ENCODE data around the gene GPRIN1.
"Not testable (repeated sequence)": the region's sequence is repeated elsewhere in the genome, so short reads cannot be mapped to it uniquely, and the experiment has no call there.

Gene GPRIN1

DNA sequence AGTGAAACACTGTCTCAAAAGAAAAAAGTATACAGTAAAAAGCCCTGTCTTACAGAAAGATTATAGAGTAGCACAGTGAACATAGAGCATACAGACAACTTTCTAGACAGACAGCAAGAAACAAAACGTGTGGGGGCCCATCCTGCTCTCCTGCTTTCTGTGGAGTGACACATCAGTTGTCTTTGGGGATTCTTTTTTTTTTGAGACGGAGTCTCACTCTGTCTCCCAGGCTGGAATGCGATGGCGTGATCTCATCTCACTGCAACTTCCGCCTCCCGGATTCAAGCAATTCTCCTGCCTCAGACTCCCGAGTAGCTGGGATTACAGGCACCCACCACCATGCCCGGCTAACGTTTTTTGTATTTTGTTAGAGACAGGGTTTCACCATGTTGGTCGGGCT lies 46.0 kb downstream of the GPRIN1 start:
- no peak for DNase-seq

DNA sequence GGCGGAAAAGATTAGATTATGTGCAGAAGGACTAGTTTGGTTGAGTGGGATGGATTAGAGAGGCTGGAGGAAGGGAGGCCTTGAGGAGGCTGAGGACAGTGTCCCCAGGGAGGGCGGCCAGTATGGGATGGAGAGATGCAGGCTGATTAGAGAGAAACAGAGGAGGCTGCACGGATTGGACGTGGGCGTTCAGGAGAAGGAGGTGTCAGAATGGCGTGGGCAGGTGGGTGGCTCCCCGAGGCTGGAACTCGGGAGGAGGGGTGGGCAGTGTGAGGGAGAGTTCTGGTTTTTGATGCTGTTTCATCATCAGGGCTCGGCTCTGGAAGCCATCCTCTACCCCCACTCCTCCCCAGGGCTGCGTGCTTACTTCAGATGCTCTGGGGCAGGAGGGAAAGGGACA lies 47.8 kb downstream of the GPRIN1 start:
- DNase-seq = no peak

DNA sequence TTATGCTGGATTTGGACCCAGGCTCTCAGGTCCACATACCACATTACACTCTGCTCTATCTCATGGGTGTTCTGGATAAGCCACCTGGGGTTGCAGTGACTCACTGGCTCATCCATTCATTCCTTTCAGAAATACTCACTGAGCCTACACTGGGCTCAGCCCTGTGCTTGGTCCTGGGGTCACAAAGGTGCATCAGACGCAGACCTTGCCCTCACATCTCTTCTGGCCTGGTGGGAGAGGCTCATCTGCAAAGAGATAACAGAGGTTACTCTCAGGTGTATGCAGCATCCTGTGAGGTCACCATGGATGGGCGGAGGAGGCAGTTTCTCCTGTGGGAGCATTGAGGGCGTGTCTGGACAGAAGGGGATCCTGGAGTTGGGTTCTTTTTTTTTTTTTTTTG lies 48.7 kb downstream of the GPRIN1 start:
- no peak for DNase-seq

- no peak for DNase-seq
Observed at GRCh38 chr5:176560364-176560763, 49.6 kb downstream of the GPRIN1 start.

GRCh38 chr5:176559683-176560082 lies 50.3 kb downstream of the GPRIN1 start:
- DNase-seq = no peak

DNA sequence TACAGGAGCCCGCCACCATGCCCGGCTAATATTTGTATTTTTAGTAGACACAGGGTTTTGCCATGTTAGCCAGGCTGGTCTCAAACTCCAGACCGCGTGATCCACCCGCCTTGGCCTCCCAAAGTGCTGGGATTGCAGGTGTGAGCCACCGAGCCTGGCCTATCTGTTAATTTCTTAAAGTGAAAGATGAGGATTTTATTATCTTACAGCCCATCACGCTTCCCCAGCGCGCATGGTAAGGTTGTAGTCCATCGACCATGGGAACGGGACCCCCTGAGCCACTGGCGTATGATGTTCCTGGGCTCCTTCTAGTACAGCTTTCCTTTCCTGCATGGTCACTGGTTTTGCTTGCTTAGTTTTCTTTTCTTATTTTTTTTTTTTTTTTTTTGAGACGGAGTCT lies 52.1 kb downstream of the GPRIN1 start:
- no peak for DNase-seq

- no peak for DNase-seq
Observed at GRCh38 chr5:176553260-176554085, 56.5 kb downstream of the GPRIN1 start.

GRCh38 chr5:176552332-176552869 lies 57.6 kb downstream of the GPRIN1 start:
- no peak for DNase-seq

GRCh38 chr5:176550937-176551336 lies 59.0 kb downstream of the GPRIN1 start:
- DNase-seq = not testable (repeated sequence)

DNA sequence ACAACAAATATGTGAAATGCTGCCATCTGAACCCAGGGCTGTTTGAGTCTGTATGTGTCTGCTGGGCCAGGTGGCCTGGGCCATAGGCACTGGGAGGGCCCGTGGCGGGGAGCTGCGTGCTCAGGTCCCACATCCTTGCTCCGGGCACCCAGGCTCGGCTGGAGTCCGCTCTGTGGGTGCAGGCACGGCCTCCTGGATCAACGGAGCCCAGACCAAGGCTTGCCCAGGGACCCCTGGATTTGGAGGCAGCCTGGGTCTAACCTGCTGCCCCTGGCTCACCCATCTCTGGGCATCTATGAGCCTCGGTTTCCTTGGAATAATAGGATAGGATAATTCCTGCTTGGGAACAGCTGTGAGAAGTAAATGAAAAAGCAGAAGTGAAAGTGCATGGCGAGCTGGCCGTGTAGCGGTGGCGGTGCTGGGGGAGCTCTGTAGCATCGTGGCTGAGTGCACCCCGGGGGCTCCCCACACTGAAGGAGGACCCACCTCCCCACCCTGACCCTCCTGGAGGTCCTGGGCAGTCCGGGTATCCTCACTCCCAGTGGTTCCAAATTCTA lies 59.6 kb downstream of the GPRIN1 start:
- DNase-seq = no peak

- no peak for DNase-seq
Observed at GRCh38 chr5:176549871-176550270, 60.1 kb downstream of the GPRIN1 start.

GRCh38 chr5:176548967-176549444 lies 61.0 kb downstream of the GPRIN1 start, which contains the start of gene CDHR2:
CDHR2 (plus strand) TSS chr5:176549342; CDS start chr5:176565353, 16,011 bp downstream.
- no peak for DNase-seq

GRCh38 chr5:176547802-176548201 lies 62.2 kb downstream of the GPRIN1 start:
- no peak for DNase-seq
